Dermis blood vessel endothelial cell (primary cell): ENCODE measurements around the gene SLC35F4. TPM values are rescaled to one million over a fixed set of nuclear protein-coding genes. Genes with fewer than 3 reads are reported as not detected.
A peak's percentile ranks its signal among the peaks of the same experiment; 100 is the strongest.

Experiments
- DNase-seq: peaks from one replicate; pipeline ENCODE4 v3.0.0; 2010
- total RNA-seq: library from RNA; depleted of rRNA; stranded (reverse); fragments of >200 nt; gene quantifications from 2 replicates; pipeline ENCODE4 v1.2.3, GENCODE V29; 2014

SLC35F4 gene
- total RNA-seq, 1 donor from 2014 or later: not detected

DNA sequence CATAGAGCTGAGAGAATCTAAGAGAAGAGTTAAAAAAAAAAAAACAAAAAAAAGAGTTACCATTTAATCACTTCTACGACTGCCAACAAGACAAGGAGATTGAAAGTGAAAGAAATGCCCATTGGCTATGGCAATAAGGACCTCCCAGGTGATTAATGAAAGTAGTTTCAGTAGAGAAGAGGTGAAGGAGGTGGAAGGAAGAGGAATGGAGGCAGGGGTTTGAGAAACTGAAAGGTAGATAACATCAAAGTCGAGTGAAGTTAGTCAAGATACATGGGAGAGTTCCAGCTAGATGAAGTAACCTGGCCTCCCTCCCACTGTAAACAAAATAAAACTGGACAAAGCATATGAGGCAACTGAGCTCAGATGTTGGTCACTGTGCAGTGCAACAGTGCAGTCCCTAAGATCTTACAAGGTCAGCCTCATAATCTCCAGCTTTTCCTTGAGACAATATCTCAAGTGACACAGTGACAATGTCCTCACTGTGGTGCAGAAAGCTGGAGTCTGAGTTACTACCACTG is 254.3 kb downstream of the SLC35F4 start:
- DNase-seq: no peak

DNA sequence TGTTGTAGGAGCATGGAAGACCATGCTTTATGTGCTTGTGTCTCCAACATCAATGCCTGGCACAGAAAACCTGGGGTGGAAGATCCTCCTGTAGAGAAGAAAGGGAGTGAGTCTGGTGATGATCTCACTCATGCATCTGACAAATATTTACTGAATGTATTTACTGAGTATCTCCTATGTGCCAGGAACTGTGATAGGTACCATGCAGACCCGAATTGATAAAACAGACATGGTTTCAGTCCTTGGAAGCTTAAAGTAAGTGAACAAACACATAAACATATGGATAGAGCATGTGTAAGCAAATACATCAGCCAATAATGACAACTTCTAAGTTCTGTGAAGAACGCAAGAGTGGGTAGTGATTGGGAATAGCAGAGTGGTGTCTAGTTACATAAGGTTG is 255.3 kb downstream of the SLC35F4 start:
- no peak for DNase-seq

GRCh38 chr14:57609192-57610075 is 256.5 kb downstream of the SLC35F4 start:
- DNase-seq: no peak

DNA sequence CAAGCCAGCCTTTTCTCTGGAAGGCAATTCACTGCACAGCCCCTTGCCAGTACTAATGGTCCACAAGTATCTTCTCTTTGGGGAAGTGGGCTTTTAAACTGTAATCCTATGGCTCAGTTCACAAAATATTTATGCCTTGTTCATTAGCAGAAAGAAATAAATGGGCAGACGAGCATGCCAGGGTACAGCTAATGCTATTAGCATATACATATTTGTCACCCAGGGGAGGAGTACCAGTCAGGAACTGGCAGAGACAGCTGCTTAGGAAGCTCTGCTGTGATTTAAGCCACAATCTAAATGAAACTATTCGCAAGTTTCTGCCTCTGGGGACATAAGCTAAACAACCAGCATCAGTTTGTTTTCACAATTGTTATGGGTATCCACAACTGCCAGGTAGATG is 258.8 kb downstream of the SLC35F4 start:
- DNase-seq: no peak

DNA sequence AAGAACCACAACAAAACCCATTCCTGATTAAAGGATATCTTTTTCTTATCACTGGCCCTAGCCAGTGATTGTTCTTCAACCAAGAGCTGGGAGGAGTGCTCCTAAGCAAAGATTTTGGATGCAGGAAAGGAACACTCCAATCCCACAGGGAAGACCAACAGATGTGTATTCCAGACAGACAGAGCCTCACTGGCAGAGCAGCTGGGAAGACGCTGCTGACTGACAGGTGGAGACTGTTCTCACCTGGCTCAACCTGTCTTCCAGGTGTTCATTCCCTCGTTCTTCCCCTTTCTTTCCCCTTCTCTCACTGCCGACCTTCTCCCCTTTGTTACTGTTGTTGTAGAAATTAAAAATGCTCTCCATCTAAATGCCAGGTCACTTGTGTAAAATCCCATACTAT is 282.5 kb downstream of the SLC35F4 start:
- DNase-seq: no peak

DNA sequence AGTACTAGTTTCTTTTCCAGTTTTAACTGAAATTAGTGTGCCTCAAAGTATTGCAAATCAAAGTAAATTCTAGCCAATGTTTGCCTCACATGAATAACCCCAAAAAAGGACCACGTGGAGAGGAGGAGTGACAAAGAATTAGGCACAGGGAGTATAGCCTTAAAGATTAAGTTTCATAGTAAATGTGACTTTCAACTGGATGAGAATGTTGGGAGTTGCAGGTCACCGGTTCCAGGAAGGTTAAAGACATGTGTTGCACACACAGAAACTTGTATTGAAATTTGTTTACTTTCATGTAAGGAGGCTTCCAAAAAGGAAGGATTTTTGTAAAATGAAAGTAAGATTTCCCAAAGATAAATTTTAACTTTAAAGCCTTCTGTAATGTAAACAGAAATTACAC is 283.1 kb downstream of the SLC35F4 start:
- no peak for DNase-seq

DNA sequence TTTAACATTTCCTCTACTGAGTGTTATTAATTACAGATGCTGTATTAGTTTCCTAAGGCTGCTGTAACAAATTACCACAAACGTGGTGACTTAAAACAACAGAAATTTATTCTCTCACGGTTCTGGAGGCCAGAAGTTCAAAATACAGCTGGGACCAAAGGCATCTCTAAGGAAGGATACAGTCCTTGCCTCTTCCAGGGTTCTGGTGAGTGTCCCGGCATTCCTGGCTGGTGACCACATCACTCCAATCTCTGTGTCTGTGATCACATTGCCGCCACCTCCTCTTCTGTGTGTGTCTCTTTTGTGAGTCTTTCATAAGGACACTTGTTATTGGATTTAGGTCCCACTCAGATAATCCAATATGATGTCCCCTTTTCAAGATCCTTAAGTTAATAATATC is 287.1 kb downstream of the SLC35F4 start:
- DNase-seq: no peak

DNA sequence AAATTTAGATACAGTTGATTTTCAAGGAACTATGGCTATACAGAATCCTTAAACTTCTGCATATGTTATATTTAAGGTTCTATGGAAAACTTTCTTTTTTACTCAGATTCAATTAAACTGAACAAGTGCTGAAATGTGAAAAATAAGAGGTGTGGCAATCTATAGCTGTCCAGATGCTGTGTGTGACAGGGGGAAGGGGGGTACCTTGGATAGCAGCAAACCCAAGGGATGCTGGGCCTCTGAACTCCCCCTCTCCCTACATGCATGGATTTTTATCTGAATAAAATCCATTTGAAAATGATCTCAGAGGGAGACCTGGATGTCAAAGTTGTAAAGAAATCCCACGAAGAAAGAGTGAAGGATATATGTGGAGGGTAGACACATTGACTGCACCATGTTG is 289.4 kb downstream of the SLC35F4 start:
- DNase-seq: no peak

DNA sequence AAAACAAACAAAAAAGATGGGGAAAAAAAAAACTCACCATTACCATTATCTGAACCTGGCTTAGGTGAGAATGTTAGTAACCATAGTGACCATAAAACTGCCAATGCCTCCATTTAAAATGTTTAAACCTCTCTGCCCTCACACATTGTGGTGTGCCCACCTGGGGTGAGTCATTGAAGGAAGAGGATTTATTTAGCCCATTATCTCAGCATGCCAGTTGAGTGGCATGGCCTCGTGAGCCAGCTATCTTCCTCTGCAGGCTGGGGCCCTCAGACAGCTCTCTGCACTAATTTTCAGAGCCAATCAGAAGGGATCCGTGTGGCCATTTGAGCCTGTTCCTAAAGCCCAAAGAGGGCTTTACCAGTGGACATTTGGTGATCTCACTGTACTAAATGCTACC is 290.4 kb downstream of the SLC35F4 start:
- no peak for DNase-seq

GRCh38 chr14:57574617-57575288 is 291.1 kb downstream of the SLC35F4 start:
- no peak for DNase-seq

- no peak for DNase-seq
Measured at GRCh38 chr14:57573173-57573572, 292.7 kb downstream of the SLC35F4 start.

DNA sequence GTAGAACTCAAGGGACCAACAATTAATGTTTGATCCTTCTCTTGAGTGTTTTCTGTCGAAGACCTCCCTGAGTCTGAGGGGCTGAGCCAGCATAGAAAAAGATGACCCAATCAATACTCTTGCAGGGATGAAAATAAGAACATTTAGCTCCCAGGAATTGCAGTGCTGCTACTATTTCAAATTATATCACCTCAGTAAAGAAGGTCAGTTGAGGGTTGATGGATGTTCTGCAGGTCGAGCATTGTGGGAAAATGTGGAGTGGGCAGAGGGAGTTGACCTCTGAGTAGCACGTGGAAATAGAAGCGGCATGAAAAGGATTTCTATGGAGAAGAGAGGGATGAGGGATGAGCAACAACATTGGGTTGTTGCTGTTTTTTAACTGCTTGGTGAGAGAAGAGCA is 297.3 kb downstream of the SLC35F4 start:
- DNase-seq: no peak

DNA sequence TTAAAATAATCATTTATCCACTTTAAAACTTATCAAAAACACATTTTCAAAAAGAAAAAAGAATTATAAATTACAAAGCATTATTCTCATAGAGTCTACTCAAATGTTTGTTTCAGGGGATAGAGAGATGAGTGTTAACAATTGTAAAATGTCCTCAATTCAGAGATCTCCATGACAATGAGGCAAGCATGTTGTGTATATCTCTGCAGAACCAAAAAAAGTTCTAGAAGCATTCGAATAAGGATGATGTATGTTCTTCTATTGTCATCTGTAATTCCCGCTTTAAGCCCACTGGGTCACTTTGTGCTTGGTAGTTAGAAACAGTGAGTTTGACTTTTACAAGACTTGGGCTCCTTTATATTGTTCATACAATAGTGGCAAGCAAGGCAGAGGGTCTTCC is 298.7 kb downstream of the SLC35F4 start:
- DNase-seq: no peak

- no peak for DNase-seq
Measured at GRCh38 chr14:57560681-57561080, 305.2 kb downstream of the SLC35F4 start.

DNA sequence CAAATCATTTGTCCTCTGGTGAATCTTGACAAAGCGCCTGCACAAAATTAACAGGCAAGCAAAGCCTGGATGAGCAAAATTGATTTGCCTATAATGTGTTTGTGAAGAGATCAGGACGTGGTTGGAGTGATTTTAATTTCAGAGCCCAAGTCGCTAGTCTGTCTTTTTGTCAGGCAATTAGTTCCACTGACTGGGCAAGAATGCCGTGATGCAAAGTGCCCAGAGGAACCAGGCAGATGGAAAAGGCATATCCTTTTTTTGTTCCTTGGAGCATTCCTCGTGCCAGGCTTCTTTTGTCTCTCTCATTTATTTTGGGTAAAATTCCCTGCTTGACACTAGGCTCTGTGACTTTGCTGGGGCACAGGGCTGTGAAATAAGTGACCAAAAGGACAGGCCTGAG is 306.3 kb downstream of the SLC35F4 start:
- no peak for DNase-seq

DNA sequence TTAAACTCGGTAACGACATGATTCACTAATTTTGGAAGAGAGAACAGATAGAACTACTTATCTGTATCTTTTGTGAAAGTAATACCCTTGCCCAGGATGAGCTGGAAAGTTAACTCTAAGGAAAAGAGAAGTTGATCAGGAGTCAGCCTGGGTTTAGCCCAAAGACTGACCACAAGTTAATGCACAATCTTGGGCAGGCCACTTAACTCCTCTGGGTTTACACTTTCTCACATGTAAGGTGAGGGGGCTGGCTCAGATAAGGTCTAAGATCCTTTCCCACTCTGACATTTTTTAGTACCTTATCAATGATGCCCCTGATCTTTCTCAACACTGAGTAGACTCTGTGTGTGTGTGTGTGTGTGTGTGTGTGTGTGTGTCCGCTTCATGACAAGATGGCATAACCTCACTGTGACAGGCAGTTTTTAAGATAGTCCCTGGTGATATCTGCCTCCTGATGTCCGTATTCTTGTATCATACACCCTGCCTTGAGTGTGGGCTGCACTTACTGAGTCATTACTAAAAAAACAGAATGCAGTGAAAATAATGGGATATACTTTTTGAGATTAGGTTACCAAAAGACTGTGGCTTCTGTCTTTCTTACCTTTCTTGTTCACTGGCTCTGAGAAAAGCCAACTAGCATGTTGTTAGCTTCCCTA is 316.0 kb downstream of the SLC35F4 start:
- no peak for DNase-seq

DNA sequence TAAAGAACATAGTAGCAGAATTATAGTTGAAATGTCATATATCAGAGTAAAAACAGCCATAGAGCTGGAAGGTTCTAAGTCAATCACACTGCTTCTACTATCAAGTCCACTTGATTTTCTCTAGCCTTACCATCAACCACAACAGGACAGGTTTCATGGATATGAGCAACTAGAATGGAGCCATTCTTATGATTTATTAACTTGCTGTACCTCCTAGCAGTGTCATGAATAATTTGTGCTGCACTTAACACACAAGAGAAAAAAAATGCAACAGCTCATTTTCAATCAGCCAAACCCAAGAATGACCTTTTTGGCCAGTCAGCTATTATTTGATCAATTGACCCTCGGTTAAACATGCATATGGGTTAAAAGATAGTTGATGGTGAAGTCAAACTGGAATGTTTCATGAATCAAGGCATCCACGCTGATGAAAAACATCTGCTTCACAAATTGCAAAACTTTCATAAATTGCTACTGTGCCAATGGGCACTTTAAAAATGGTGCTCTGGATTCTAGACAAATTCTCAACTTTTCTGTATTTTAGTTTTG is 316.8 kb downstream of the SLC35F4 start:
- DNase-seq: no peak

DNA sequence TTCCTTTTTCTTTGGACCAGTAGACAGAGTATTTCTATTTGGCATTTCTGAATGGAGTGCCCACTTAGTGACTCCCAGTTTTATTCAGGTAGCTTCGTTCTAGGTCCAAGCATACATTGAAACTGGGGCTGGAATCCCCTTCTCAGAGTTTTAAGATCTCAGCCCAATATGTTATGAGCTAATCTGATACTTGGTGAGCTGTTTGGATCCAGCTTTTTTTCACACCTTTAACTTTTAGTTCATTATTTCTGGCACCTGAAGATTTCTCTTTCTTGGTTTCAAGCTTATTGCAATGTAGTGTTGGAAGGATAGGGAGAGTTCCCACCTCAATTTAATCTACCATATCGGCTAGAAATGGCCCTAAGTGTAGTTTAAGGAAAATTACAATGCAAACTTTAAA is 318.8 kb downstream of the SLC35F4 start:
- DNase-seq: no peak

- DNase-seq: peak; percentile 42
Measured at GRCh38 chr14:57533214-57533613, 332.7 kb downstream of the SLC35F4 start.

- no peak for DNase-seq
Measured at GRCh38 chr14:57530571-57530970, 335.3 kb downstream of the SLC35F4 start.

DNA sequence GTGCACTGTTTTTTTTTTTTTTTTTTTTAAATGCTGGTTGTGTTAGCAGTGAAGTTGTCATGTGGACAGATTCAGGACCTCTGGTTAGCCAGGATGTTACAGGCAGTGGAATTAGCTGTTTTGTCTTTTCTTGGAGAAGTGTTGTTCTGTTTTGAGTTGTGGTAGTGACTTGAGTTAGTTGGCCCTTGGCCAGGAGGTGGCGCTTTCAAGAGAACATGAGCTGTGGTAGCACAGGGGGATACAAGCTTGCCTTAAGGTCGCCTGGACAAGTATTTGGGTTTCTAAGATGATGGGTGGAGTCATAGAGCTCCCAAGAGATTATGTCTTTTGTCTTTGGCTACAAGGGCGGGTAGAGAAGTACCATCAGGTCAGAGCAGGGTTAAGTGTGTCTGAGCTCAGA is 338.9 kb downstream of the SLC35F4 start:
- peak; percentile 7 for DNase-seq

- no peak for DNase-seq
Measured at GRCh38 chr14:57519043-57519442, 346.8 kb downstream of the SLC35F4 start.
